Measurements from ENCODE around the gene RBM12.
A peak's percentile ranks its signal among the peaks of the same experiment; 100 is the strongest.

Gene RBM12

DNA sequence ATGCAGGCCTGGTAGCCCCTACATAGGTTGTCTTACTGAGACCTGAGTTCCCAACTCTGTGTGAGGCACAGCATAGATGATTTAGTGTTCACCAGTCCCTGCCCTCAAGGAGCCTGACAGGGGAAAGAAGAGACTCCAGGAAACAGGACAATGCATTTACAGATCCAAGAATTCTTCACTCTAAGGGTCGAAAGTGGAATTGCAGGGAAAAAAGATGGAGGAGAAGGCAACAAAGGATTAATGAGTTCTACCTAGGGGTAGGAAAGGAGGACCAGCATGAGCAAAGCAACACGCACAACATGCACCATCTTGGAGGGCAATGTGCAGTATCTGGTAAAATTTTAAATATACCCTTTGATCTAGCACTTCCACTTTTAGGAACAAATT is 43.1 kb downstream of the RBM12 start:
- no peak for DNase-seq (ENCODE audit: low read depth)

DNA sequence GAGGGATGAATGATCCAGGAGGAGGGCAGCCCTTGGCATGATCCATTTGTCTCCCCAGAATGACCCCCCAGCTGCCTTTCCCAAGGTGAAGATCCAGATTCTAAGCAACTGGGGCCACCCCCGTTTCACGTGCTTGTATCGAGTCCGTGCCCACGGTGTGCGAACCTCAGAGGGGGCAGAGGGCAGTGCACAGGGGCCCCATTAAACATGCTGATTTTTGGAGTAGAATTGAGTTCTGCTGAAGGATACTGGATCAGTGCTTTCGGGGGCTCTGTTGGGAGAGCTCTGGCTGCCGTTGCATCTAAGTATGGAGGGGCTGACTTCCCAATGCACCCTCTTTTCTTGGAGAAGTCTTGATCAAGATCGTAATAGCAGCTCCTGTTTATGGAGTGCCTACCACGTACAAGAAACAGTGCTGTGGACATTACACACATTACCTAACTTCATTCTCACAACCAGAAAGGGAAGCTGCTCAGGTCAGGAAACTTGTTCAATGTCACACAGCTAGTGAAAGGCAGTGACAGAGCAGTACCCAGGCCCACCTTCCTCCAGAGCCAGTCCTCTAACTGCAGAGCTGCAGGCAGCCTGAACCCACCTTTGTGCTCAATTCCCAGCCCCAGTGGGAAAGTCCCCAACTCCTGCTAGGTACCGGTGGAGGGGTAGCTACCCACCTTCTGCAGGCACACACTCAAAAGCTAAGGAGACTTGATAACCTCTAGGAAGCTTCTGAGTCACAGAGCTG is 43.7 kb downstream of the RBM12 start:
- no peak for DNase-seq (ENCODE audit: low read depth)

DNA sequence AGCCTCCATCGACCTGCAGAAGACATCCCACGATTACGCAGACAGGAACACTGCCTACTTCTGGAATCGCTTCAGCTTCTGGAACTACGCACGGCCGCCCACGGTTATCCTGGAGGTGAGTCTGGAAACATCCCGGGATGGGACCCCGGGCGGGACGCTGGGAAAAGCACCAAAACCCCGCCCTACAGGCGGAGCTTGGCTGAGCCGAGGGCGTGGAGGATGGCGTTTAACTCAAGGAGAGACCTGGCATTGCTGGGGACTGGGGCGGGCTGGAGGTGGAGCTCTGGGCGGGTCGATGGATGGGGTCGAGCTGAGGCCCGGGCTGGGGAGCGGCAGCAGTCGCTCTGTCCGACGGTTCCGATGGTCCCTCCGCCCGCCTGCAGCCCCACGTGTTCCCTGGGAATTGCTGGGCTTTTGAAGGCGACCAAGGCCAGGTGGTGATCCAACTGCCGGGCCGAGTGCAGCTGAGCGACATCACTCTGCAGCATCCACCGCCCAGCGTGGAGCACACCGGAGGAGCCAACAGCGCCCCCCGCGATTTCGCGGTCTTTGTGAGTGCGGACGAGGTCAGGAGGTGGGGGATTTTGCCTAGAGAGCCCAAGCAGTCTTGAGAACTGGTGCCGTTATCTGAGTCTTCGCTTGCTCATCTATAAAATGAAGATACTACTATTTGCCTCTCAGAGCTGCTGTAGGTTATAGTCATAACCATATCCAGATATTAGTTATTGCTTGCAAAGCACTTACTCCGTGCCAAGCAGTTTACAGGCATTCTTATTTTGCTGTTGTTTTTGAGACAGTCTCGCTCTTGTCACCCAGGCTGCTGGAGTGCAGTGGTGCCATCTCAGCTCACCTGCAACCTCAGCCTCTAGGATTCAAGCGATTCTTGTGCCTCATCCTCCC is 45.3 kb downstream of the RBM12 start:
- DNase-seq (ENCODE audit: low read depth) = peak; percentile 79

DNA sequence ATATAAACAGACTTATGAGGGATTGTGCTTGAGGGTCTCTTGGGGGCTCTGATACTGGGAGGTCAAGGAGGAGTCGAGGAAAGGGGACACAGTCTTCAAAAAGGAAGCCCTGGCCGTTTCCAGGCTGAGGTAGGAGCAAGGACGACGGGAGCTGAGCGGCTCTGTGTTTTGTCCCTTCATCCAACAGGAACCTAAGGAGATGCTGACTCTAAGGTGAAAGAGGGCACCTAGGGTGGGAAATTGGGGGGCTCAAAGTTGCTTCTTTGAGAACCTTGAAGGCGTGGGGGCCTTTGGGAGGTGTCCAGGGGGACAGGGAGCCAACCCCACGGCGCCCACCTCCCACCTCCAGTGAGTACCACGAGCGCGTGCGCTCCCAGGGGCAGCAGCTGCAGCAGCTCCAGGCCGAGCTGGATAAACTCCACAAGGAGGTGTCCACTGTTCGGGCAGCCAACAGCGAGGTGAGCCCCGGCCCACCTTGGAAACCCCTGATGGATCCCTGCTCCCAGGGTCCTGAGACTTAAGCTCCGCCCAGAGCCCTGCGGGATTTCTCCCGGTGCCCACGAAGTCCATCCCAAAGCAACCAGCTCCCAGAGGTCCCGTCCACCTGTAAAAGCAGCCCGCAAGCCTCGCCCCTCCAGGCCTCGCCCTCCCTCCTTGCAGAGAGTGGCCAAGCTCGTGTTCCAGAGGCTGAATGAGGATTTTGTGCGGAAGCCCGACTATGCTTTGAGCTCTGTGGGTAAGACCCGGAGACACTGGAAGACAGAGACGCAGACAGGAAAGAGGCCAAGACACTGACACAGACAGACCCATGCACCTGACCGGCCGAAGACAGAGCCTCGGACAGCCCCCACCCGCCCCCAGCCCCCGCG is 46.2 kb downstream of the RBM12 start:
- peak; percentile 48 for DNase-seq (ENCODE audit: low read depth)

DNA sequence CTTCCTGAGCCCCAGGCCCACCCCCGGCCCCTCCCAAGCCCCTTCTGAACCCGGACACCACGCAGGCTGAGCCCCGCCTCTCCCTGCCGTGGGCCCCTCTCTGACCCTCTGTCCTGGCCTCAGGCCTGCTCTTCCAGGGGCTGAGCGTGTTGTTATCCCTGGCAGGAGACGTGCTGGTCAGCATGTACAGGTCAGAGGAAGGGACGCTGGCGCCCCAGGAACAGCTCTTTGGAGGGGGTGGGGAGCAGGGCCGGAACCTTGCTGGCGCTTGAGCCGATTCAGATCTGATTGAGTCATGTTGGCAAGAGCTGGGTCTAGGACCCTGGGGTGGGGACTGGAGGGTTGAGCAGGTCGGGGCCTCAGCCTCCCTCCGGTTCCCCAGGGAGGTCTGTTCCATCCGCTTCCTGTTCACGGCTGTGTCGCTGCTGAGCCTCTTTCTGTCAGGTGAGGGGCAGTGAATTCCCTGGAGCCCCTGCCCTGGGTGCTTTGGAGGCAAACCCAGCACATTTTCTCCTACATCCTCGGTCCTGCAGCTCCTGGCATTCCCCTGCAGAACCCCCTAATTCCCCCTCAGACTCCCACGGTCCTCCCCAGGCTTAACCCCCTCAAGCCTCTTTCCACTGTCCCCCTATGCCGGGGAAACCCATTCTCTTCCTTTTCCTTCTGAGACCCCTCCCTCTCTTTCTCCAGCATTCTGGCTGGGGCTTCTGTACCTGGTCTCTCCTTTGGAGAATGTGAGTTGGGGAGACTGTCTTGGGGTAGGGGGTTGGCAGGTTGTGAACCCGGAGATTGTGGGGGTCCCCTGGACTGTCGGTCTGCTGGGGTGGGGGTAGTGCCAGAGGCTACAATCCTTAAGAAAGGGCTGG is 47.1 kb downstream of the RBM12 start:
- DNase-seq (ENCODE audit: low read depth) = peak; percentile 66

DNA sequence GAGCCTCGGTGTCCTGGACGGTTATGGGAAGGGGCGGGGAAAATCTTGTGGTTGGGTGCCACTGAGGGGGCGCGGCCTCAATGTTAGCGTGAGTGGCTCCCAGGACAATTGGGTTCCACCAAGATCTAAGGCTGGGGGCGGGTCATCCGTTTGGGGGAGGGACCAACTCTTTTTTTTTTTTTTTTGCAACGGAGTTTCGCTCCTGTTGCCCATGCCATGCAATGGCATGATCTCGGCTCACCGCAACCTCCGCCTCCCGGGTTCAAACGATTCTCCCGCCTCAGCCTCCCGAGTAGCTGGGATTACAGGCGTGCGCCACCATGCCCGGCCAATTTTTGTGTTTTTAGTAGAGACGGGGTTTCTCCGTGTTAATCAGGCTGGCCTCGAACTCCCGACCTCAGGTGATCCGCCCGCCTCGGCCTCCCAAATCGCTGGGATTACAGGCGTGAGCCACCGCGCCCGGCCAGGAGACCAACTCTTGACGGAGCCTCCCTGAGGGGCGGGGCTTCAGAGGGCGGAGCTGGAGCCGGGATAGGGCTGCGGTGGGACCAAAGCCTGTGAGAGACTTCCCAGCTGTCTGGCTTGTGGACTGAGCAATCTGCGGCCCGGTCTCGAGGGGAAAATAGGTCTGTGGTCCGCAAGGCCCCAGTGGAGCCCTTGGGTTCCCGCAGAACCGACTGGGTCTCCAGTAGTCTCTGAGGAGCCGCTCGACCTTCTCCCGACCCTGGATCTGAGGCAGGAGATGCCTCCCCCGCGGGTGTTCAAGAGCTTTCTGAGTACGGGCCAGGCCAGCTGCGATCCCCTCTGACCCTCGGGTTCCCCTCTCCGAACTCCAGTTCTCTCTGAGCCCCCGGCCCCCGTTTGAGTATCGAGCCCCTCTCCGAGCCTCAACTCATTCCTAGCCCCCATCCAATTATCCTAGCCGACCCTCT is 48.0 kb downstream of the RBM12 start:
- DNase-seq (ENCODE audit: low read depth) = peak; percentile 91

DNA sequence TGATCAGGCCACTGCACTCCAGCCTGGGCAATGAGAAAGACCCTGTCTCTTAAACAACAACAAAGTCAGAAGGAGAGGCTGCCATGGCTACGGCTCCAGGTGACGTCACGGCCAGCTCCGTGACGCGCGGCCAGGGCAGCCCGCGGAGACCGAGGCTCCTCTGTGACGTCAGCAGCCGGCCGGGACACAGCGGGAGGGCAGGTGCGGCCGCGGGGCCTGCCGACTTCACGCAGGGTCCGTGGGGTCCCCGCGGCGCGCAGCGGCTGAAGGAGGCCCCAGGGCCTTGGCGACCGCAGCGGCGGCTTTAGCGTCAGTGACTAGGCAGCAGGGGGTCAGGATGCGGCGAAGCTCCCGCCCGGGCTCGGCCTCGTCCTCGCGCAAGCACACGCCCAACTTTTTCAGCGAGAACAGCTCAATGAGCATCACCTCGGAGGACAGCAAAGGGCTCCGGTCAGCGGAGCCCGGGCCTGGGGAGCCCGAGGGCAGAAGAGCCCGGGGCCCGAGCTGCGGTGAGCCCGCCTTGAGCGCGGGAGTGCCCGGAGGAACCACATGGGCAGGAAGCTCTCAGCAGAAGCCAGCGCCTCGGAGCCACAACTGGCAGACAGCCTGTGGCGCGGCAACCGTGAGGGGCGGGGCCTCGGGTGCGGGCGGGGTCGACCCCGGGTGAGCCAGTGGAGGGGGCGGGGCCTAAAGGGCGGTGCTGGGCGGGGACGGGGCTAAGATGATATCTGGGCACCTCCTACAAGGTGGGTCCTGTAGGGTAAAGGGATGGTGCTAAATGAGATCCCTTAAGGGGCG is 48.8 kb downstream of the RBM12 start, which contains the start of gene SPAG4:
TSS of gene SPAG4 (plus strand) at position 163 of the 798 bp plus-strand sequence. CDS start at position 338, 175 bp downstream.
- peak; percentile 99 for DNase-seq (ENCODE audit: low read depth)

DNA sequence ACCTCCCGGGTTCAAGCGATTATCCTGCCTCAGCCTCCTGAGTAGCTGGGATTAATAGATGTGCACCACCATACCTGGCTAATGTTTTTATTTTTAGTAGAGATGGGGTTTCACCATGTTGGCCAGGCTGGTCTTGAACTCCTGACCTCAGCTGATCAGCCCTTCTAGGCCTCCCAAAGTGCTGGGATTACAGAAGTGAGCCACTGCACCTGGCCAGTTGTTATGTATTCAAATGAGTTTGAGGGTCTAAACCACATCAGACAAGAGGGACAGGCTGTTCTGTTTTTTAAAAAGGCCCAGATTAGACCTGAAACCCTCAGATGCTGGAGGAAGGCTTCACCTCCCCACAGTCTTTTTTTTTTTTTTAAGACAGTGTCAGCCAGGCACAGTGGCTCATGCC is 53.2 kb downstream of the RBM12 start:
- no peak for DNase-seq (ENCODE audit: low read depth)

DNA sequence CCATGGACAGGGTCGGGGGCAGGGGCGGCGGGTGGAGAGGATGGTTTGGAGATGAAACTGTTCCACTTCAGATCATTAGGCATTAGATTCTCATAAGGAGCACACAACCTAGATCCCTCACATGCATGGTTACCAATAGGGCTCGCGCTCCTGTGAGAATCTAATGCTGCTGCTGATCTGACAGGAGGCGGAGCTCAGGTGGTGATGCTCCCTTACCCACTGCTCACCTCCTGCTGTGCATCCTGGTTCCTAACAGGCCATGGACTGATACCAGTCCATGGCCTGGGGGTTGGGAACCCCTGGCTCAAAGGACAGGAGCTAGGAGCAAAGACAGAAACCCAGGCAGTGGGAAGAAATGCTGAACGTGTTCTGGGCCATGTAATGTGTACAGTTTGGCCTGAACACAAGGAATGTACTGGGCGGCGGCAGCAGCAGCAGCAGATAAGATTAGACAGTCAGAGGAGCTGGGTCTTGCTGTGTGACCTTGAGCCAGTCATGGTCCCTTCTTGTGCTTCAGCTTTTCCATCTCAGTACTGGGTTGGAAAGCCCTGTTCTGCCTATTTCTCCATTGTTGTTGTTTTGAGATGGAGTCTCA is 53.8 kb downstream of the RBM12 start:
- peak; percentile 28 for DNase-seq (ENCODE audit: low read depth)

DNA sequence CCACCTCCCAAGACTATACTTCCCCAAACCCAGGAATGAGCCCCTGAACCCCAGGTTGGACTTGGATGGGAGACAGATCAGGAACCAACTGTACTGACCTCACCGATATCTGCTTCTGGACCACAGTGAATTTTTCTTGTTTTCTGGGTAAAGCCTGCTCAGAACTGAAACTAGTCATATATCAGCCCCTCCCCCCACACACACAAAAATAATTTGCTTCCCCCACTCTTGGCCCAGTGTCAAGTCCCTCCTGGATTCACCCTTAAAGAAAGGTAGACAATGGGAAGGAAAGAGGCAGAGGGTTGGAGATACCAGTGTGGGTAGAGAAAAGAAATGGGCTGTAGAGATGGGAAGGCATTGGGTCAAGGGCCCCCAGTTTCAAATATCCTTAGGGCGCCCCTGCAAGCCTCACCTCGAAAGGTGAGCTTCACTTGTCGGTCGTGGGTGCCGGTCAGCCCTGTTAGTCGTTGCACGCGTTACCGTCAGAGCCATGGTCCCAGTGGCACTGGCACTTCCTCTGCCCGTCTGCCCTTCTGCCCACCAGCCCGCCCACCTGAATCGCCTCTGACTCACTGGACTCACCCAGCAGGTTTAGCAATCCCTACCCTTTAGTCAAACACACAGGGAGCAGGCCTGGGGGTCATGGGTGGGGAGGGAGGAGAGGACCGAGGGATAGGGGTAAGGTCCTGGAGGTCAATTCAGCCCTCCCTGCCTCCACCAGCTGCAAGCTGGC is 57.5 kb downstream of the RBM12 start:
- DNase-seq (ENCODE audit: low read depth) = no peak

DNA sequence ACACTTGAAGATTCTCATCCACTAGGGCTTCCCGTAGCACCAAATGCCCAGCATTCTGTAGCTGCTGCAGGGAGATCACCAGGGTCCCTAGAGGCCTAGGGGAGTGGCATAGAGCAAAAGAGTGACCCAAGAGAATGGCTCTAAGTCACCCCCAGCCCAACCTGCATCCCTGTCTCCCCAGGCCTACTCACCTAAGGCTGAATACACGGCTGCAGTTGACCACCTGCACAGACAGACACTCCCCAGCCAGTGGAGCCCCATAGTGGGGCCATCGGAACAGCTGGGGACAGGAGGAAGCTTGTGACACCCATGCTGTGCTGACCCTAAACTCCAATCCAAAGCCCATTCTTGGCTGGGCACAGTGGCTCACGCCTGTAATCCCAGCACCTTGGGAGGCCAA is 58.6 kb downstream of the RBM12 start:
- DNase-seq (ENCODE audit: low read depth) = no peak

DNA sequence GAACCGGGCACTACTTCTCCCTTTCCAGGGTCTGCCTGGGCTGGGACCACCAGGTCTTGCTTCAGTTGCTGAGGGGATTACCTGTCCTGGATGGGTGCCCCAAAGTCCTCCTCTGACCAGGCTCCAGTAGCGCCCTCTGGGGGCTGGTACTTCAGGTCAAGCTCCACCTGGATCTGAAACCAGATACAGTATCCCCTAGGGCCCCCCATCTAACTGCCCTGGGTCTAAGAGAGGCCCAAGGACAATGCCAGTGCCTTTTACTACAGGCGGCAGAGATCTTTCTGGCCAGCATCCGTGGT is 60.3 kb downstream of the RBM12 start:
- DNase-seq (ENCODE audit: low read depth) = no peak

DNA sequence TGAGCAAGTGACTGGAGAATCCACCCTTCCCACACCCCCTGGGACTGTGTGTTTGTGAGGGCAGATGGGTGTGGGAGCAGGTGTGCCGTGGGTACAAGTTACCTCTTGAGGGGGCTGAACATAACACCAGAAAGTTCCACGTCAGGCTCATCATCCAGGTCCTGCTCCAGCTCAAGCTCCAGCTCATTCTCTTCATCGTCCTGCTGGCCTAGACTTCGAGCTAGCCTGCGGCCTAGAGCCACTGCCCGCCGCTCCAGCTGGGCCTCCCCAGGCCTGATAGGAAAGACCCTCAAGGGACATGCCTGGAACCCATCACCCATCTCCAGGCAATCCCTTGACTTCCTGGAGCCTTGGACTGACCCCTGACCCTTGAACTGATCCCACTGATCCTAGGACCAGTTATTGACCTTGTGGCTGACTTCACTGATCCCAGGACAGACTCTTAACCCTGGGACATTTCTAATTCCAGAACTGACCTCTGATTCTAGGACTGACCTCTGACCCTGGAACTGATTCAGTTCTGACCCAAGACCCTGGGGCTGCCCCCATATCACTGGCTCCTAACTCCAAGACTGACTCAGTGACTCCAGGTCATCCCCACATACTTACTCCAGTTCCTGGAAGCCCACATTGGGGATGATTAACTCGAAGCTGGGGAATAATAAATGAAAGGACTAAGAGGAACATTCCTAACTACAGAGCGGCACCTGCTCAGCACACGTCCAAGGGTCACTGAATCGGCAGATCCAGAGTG is 60.8 kb downstream of the RBM12 start:
- no peak for DNase-seq (ENCODE audit: low read depth)

DNA sequence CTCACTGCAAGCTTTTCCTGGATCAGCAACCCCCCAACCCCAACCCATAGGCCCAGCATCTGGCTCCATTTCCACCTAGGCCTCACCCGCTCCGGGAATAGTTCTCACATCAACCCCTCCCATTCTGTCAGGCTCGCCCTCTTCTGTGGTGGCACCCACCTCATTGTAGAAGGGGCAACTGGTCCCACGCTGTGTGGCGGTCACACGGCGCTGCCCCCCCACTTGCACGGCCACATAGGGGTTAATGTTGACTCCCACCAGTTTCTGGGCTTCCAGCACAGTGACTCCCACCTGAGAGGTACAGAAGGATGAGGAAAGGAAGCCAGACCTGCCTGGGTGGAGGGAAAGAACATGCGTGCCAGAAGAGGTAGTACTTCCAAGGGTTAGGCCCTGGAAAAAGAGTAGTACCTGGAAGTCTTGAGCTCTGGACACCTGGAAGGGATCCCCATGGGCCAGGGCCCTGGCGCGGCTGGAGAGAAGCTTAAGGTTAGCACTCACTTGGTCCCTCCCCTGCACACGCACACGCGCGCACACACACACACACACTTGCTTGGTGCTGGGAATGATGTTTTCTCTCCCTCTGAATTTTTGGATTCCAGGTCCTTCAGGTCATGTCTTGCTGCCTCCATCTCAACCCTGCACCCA is 61.7 kb downstream of the RBM12 start:
- no peak for DNase-seq (ENCODE audit: low read depth)

DNA sequence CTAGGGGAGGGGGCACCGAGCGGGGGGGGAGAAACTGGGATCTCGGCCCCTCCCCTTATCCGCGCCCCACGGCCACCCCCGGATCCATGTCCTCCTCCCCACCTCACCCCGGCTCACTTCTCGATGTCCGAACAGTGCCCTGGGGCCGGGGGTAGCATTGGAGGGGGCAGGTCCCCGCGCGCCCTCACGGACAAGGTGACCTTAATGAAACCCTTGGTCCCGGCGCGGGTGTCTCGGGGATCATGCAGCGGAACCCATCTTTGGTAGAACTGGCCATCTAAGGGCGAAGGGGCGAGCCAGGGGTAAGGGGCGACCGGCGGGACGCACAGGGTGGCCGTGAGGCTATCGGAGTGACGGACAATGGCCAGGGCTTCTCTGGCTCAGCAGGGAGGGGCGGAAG is 62.7 kb downstream of the RBM12 start:
- DNase-seq (ENCODE audit: low read depth) = no peak

DNA sequence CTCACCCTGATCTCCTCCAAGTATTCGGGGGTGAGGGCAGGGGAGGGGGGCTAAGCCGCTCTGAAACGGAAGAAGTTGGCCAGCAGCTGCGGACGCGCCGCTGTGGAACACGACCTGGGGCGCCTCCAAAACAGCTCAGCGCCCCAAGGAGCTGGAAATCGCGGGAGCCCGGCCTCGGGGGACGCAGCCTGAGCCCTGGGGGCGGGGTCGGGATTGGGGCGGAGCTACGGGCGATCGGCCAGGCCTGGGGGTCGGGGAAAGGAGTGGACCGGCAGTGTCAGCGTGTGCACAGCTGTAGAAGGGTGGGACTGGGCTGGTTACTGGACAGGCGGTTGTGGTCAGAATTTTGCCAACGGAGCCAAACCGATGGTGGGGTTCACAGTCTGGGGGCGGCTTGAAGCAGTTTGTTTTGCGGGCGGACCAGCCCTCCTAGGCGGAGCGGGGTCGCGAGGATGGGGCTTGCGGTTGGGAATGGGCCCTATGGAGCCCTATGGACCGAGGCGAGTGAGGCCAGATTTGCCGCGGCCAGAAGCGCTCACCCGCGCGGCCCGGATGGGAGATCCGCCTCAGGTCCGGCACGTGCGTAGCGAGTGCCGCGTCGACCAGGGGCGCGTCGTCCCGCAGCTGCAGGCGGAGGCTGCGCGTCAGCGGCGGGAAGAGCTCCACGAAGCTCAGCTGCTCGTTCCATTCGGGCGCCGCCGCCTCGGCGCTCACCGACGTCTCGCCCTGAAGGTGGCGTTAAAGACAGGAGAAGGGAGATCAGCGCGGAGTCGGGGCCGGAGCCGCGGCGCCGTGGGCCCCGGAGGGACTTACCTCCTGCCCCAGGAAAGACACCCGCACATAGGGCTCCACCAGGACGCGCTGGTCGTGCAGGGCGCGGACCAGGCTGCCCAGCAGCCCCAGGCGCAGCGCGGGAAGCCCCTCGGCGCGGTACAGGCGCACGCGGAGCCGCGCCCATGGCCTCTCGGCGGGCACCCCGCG is 63.4 kb downstream of the RBM12 start:
- peak; percentile 76 for DNase-seq (ENCODE audit: low read depth)
